ENCODE data around the gene UGT2B10. TPM values are rescaled to one million over a fixed set of nuclear protein-coding genes. Genes with fewer than 3 reads are reported as not detected.

UGT2B10 gene
- total RNA-seq, 2 experiments from 2014 or later, result not detected

DNA sequence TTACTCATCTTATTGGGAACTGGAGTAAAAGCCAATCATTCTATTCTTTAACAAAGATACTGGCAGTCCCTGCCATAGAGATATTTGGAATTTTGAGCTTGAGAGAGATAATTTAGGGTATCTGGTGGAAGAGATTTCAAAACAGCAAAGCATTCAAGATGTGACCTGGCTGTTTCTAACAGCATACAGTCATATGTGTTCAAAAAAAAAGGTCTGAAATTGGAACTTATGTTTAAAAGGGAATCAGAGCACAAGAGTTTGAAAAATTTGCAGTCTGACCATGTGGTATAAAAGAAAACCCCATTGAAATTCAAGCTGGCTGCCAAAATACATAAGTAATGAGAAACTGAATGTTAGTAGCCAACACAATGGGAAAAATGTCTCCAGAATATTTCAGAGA is 42.2 kb downstream of the UGT2B10 start:
- H3K9me3 Mint-ChIP-seq, result peaks cover 5% of the 10 kb centered on the region
- H3K4me1 Mint-ChIP-seq (ENCODE audit: low read depth), result no peaks in the 10 kb centered on the region
- POLR2A ChIA-PET, result no interaction called here
- no peaks in the 10 kb centered on the region for H3K4me1 ChIP-seq (ENCODE audit: insufficient read depth, low read length)
- no peak overlapping the region for H3K27ac ChIP-seq (ENCODE audit: low read depth in 1 of 2, low read length in 2 of 2)
- TF ChIP-seq, protein P1, sequence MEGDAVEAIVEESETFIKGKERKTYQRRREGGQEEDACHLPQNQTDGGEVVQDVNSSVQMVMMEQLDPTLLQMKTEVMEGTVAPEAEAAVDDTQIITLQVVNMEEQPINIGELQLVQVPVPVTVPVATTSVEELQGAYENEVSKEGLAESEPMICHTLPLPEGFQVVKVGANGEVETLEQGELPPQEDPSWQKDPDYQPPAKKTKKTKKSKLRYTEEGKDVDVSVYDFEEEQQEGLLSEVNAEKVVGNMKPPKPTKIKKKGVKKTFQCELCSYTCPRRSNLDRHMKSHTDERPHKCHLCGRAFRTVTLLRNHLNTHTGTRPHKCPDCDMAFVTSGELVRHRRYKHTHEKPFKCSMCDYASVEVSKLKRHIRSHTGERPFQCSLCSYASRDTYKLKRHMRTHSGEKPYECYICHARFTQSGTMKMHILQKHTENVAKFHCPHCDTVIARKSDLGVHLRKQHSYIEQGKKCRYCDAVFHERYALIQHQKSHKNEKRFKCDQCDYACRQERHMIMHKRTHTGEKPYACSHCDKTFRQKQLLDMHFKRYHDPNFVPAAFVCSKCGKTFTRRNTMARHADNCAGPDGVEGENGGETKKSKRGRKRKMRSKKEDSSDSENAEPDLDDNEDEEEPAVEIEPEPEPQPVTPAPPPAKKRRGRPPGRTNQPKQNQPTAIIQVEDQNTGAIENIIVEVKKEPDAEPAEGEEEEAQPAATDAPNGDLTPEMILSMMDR (IDR thresholded peaks at IDR 0.05), result no peak
- CTCF ChIA-PET, result no interaction called here
- ATAC-seq (ENCODE audit: poor library complexity) (no peak), DNase-seq (no peak)
- H3K9me3 ChIP-seq (ENCODE audit: control insufficient read depth in 1 of 2, insufficient read depth in 1 of 2, low read length in 2 of 2), result peaks cover 0 to 6% of the 10 kb centered on the region in 2 experiments
- H3K27me3 ChIP-seq (ENCODE audit: control insufficient read depth in 1 of 2, insufficient read depth in 2 of 2, low read length in 2 of 2), result no peaks in the 10 kb centered on the region
- H3K27ac Mint-ChIP-seq, result no peak overlapping the region
- H3K4me3 Mint-ChIP-seq, result no peak overlapping the region
- H3K27me3 Mint-ChIP-seq, result no peaks in the 10 kb centered on the region
- H3K4me3 ChIP-seq (ENCODE audit: low read length), result no peak overlapping the region
- H3K36me3 Mint-ChIP-seq (ENCODE audit: low read depth), result no peaks in the 10 kb centered on the region
- intact Hi-C loops (cut with DNase I, micrococcal nuclease), result no loop called here
- H3K36me3 ChIP-seq (ENCODE audit: insufficient read depth, low read length), result no peaks in the 10 kb centered on the region

DNA sequence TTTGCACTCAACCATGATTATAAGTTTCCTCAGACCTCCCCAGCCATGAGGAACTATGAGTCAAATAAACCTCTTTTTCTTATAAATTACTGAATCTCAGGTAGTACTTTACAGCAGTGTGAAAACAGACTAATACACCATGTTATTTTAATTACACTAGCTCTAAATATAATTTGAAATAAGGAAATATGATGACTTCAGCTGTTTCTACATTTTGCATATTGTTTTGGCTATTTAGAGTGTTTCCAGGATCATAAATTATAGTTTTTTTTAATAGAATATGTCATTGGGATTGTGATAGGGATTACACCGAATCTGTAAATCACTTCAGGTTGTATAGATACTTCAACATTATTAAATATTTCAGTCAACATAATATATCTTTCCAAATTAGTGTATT is 43.9 kb downstream of the UGT2B10 start:
- Mint-ChIP-seq H3K27ac (no peak overlapping the region), H3K36me3 (ENCODE audit: low read depth) (no peaks in the 10 kb centered on the region), H3K4me1 (ENCODE audit: low read depth) (no peaks in the 10 kb centered on the region), H3K27me3 (no peaks in the 10 kb centered on the region), H3K4me3 (no peak overlapping the region), H3K9me3 (peaks cover 5% of the 10 kb centered on the region)
- DNase-seq, result no peak
- POLR2A ChIA-PET, result no interaction called here
- no peaks in the 10 kb centered on the region for H3K27me3 ChIP-seq (ENCODE audit: control insufficient read depth in 1 of 2, insufficient read depth in 2 of 2, low read length in 2 of 2)
- no peak overlapping the region for H3K27ac ChIP-seq (ENCODE audit: low read depth in 1 of 2, low read length in 2 of 2)
- no peak for ATAC-seq (ENCODE audit: poor library complexity)
- TF ChIP-seq, protein P1 (IDR thresholded peaks at IDR 0.05), result no peak
- H3K4me3 ChIP-seq (ENCODE audit: low read length), result no peak overlapping the region
- H3K9me3 ChIP-seq (ENCODE audit: control insufficient read depth in 1 of 2, insufficient read depth in 1 of 2, low read length in 2 of 2), result peaks cover 0 to 6% of the 10 kb centered on the region in 2 experiments
- CTCF ChIA-PET, result no interaction called here
- no peaks in the 10 kb centered on the region for H3K36me3 ChIP-seq (ENCODE audit: insufficient read depth, low read length)
- intact Hi-C loops (cut with DNase I, micrococcal nuclease), result no loop called here
- H3K4me1 ChIP-seq (ENCODE audit: insufficient read depth, low read length), result no peaks in the 10 kb centered on the region

- Histone ChIP-seq H3K36me3 (ENCODE audit: insufficient read depth, low read length) (no peaks in the 10 kb centered on the region), H3K27me3 (ENCODE audit: control insufficient read depth in 1 of 2, insufficient read depth in 2 of 2, low read length in 2 of 2) (no peaks in the 10 kb centered on the region), H3K4me1 (ENCODE audit: insufficient read depth, low read length) (no peaks in the 10 kb centered on the region), H3K9me3 (ENCODE audit: control insufficient read depth in 1 of 2, insufficient read depth in 1 of 2, low read length in 2 of 2) (peaks cover 0 to 6% of the 10 kb centered on the region in 2 experiments), H3K4me3 (ENCODE audit: low read length) (no peak overlapping the region), H3K27ac (ENCODE audit: low read depth in 1 of 2, low read length in 2 of 2) (no peak overlapping the region)
- H3K27me3 Mint-ChIP-seq, result no peaks in the 10 kb centered on the region
- TF ChIP-seq, protein P1 (IDR thresholded peaks at IDR 0.05), result no peak
- peaks cover 5% of the 10 kb centered on the region for H3K9me3 Mint-ChIP-seq
- no peak overlapping the region for H3K27ac Mint-ChIP-seq
- no peak for ATAC-seq (ENCODE audit: poor library complexity)
- H3K4me3 Mint-ChIP-seq, result no peak overlapping the region
- H3K36me3 Mint-ChIP-seq (ENCODE audit: low read depth), result no peaks in the 10 kb centered on the region
- ChIA-PET POLR2A (no interaction called here), CTCF (no interaction called here)
- no peaks in the 10 kb centered on the region for H3K4me1 Mint-ChIP-seq (ENCODE audit: low read depth)
- DNase-seq, result no peak
- intact Hi-C loops (cut with DNase I, micrococcal nuclease), result no loop called here
These were observed 45.3 kb downstream of the UGT2B10 start for GRCh38 chr4:68861057-68861456.

Measured in CD4-positive, alpha-beta T cell (primary cell).